Body of pancreas (tissue), 4 donors: ENCODE measurements around the gene ERO1B.

ENCODE experiments used
- POLR2A ChIP-seq, 3 donors: fragments of 450-650 bp; IDR thresholded peaks; one replicate each; pipeline ENCODE4 v1.6.1; 2016; ENCODE audit warnings: antibody characterized with exemption in 3 of 3, mild to moderate bottlenecking in 2 of 3
- TF ChIP-seq, protein P1 (sequence below), 7 experiments: fragments of 450-650 bp in 4 of 7; fragments of 200-600 bp in 3 of 7; sonication (generic) in 3 of 7; IDR thresholded peaks; one replicate each; pipeline ENCODE4 v1.5.1; 2016 to 2019; ENCODE audit warnings: antibody characterized with exemption in 7 of 7

DNA sequence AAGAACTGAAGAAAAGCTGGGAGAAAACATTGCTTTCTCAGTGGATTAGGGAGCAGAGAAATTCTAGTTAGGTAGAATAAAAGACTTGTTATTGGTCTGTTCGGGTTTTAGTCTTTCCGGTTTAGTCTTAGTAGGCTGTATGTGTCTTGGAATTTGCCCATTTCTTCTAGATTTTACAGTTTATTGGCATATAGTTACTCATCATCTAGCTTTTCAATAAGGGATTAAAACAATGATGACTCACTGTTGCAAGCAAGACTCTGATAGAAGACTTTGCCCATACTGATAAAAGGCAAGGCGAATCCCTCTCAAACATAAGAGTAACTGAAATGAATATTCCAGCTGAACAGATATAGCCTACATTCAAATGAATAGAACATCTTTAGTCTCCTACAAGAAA is 77.1 kb downstream of the ERO1B start:
- TF ChIP-seq, protein P1, sequence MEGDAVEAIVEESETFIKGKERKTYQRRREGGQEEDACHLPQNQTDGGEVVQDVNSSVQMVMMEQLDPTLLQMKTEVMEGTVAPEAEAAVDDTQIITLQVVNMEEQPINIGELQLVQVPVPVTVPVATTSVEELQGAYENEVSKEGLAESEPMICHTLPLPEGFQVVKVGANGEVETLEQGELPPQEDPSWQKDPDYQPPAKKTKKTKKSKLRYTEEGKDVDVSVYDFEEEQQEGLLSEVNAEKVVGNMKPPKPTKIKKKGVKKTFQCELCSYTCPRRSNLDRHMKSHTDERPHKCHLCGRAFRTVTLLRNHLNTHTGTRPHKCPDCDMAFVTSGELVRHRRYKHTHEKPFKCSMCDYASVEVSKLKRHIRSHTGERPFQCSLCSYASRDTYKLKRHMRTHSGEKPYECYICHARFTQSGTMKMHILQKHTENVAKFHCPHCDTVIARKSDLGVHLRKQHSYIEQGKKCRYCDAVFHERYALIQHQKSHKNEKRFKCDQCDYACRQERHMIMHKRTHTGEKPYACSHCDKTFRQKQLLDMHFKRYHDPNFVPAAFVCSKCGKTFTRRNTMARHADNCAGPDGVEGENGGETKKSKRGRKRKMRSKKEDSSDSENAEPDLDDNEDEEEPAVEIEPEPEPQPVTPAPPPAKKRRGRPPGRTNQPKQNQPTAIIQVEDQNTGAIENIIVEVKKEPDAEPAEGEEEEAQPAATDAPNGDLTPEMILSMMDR (IDR thresholded peaks at IDR 0.05), result no peak
- TF ChIP-seq POLR2A (IDR thresholded peaks at IDR 0.05), result no peak
